Measurements from ENCODE around the gene ADIPOR2.

GRCh38 chr12:1822699-1823098, 131.8 kb downstream of the ADIPOR2 start:
- TF ChIP-seq CTCF (IDR thresholded peaks at IDR 0.05) (no peak), POLR2AphosphoS5 (IDR thresholded peaks at IDR 0.05) (no peak), POLR2A (IDR thresholded peaks at IDR 0.05; ENCODE audit: low read depth) (no peak), EP300 (IDR thresholded peaks at IDR 0.05) (no peak)

Data from esophagus muscularis mucosa (tissue), 4 donors.